Cardiac muscle cell (in vitro differentiated cells and primary cell): ENCODE data around the gene NME9. TPM values are rescaled to one million over a fixed set of nuclear protein-coding genes. Genes with fewer than 3 reads are reported as not detected.

Experiments used
- DNase-seq, 2 donors: peaks; one replicate each; pipeline versions ENCODE4 v3.0.0 to v3.0.0-alpha.2; 2010 to 2017; ENCODE audit warnings: low read depth in 1 of 2, low spot score in 1 of 2
- H3K27ac ChIP-seq: fragments of 200-600 bp; sonication (generic); 2 replicates; pipeline ENCODE4 v1.5.1; 2016
- H3K27me3 ChIP-seq: fragments of 200-600 bp; sonication (generic); 2 replicates; pipeline ENCODE4 v1.6.0; 2016; ENCODE audit warnings: control low read depth
- H3K36me3 ChIP-seq: fragments of 200-600 bp; sonication (generic); 2 replicates; pipeline ENCODE4 v1.5.1; 2016; ENCODE audit warnings: control low read depth
- H3K4me1 ChIP-seq: fragments of 200-600 bp; sonication (generic); 2 replicates; pipeline ENCODE4 v1.8.1; 2017; ENCODE audit warnings: low read depth, mild to moderate bottlenecking, mixed run types
- H3K4me3 ChIP-seq: fragments of 200-600 bp; sonication (generic); 2 replicates; pipeline ENCODE4 v1.5.1; 2016; ENCODE audit warnings: mild to moderate bottlenecking
- H3K9me3 ChIP-seq: fragments of 200-600 bp; sonication (generic); 2 replicates; pipeline ENCODE4 v1.5.1; 2017; ENCODE audit warnings: low read depth, mild to moderate bottlenecking, control low read depth
- CTCF ChIP-seq: IDR thresholded peaks from 2 replicates; pipeline ENCODE4 v1.5.1; 2012; ENCODE audit warnings: low read depth, mild to moderate bottlenecking, low read length
- polyA plus RNA-seq: library from polyadenylated mRNA; unstranded; fragments of >200 nt; fragmentation: Nextera tagmentation; extraction: Ambion mirVana; gene quantifications from 2 replicates; pipeline ENCODE4 v1.2.1, GENCODE V29; 2016
- total RNA-seq: library from RNA; depleted of rRNA; stranded (reverse); fragments of >200 nt; gene quantifications from 2 replicates; pipeline ENCODE4 v1.2.3, GENCODE V29; 2016

NME9 gene
- total and polyA plus RNA-seq, 2 experiments from 2014 or later: 2.9 to 5.1 TPM

GRCh38 chr3:138317687-138318086 is 12.0 kb downstream of the NME9 start:
- no peak overlapping the region for H3K4me3 ChIP-seq
- no peaks in the 10 kb centered on the region for H3K27me3 ChIP-seq
- H3K4me1 ChIP-seq: no peaks in the 10 kb centered on the region
- H3K9me3 ChIP-seq: no peaks in the 10 kb centered on the region
- no peaks in the 10 kb centered on the region for H3K36me3 ChIP-seq
- no peak for TF ChIP-seq CTCF
- H3K27ac ChIP-seq: no peak overlapping the region
- DNase-seq: no peak

GRCh38 chr3:138314751-138315150 is 14.9 kb downstream of the NME9 start:
- Histone ChIP-seq H3K27ac (no peak overlapping the region), H3K9me3 (no peaks in the 10 kb centered on the region), H3K36me3 (no peaks in the 10 kb centered on the region), H3K4me3 (no peak overlapping the region), H3K4me1 (no peaks in the 10 kb centered on the region), H3K27me3 (no peaks in the 10 kb centered on the region)
- peak in 1 of 2 donors; percentile 42 for DNase-seq
- TF ChIP-seq CTCF: no peak

GRCh38 chr3:138310494-138310893 is 19.2 kb downstream of the NME9 start:
- no peak for DNase-seq
- H3K27me3 ChIP-seq: no peaks in the 10 kb centered on the region
- H3K4me3 ChIP-seq: no peak overlapping the region
- no peaks in the 10 kb centered on the region for H3K36me3 ChIP-seq
- H3K27ac ChIP-seq: no peak overlapping the region
- H3K9me3 ChIP-seq: no peaks in the 10 kb centered on the region
- H3K4me1 ChIP-seq: no peaks in the 10 kb centered on the region
- TF ChIP-seq CTCF: no peak

GRCh38 chr3:138308783-138309182 is 20.9 kb downstream of the NME9 start:
- DNase-seq: no peak
- no peaks in the 10 kb centered on the region for H3K9me3 ChIP-seq
- no peaks in the 10 kb centered on the region for H3K4me1 ChIP-seq
- no peak for TF ChIP-seq CTCF
- H3K27me3 ChIP-seq: no peaks in the 10 kb centered on the region
- H3K4me3 ChIP-seq: no peak overlapping the region
- H3K36me3 ChIP-seq: no peaks in the 10 kb centered on the region
- no peak overlapping the region for H3K27ac ChIP-seq

GRCh38 chr3:138307899-138308298 is 21.8 kb downstream of the NME9 start:
- Histone ChIP-seq H3K27ac (no peak overlapping the region), H3K27me3 (no peaks in the 10 kb centered on the region), H3K36me3 (no peaks in the 10 kb centered on the region), H3K4me3 (no peak overlapping the region), H3K4me1 (no peaks in the 10 kb centered on the region), H3K9me3 (no peaks in the 10 kb centered on the region)
- no peak for TF ChIP-seq CTCF
- no peak for DNase-seq

GRCh38 chr3:138303474-138303873 is 26.2 kb downstream of the NME9 start:
- H3K4me3 ChIP-seq: no peak overlapping the region
- no peak overlapping the region for H3K27ac ChIP-seq
- H3K4me1 ChIP-seq: no peaks in the 10 kb centered on the region
- H3K27me3 ChIP-seq: no peaks in the 10 kb centered on the region
- H3K9me3 ChIP-seq: no peaks in the 10 kb centered on the region
- DNase-seq: no peak
- no peak for TF ChIP-seq CTCF
- no peaks in the 10 kb centered on the region for H3K36me3 ChIP-seq
